ENCODE data around the gene COPS3. TPM values are rescaled to one million over a fixed set of nuclear protein-coding genes. Genes with fewer than 3 reads are reported as not detected.

Gene COPS3
- total RNA-seq, 1 donor from 2014 or later, result 107 TPM

- H3K27ac Mint-ChIP-seq (ENCODE audit: unreplicated experiment), result no peak overlapping the region
- no peaks in the 10 kb centered on the region for H3K9me3 Mint-ChIP-seq
- no peak for TF ChIP-seq CTCF (conservative IDR thresholded peaks at IDR 0.05)
- no peaks in the 10 kb centered on the region for H3K27me3 Mint-ChIP-seq (ENCODE audit: low read depth)
- no peaks in the 10 kb centered on the region for H3K4me1 Mint-ChIP-seq
- H3K4me3 Mint-ChIP-seq, result no peak overlapping the region
- H3K36me3 Mint-ChIP-seq (ENCODE audit: low read depth), result peaks cover 3% of the 10 kb centered on the region
- no peak for DNase-seq (ENCODE audit: low read depth, low spot score)
Measured at GRCh38 chr17:17229416-17230384, 51.3 kb downstream of the COPS3 start.

GRCh38 chr17:17228521-17229279 is 52.3 kb downstream of the COPS3 start:
- DNase-seq (ENCODE audit: low read depth, low spot score), result no peak
- H3K9me3 Mint-ChIP-seq, result no peaks in the 10 kb centered on the region
- no peak for TF ChIP-seq CTCF (conservative IDR thresholded peaks at IDR 0.05)
- H3K4me3 Mint-ChIP-seq, result no peak overlapping the region
- H3K4me1 Mint-ChIP-seq, result no peaks in the 10 kb centered on the region
- H3K36me3 Mint-ChIP-seq (ENCODE audit: low read depth), result peaks cover 3% of the 10 kb centered on the region
- H3K27ac Mint-ChIP-seq (ENCODE audit: unreplicated experiment), result peak overlapping the region; percentile 92
- no peaks in the 10 kb centered on the region for H3K27me3 Mint-ChIP-seq (ENCODE audit: low read depth)

GRCh38 chr17:17227608-17228520 is 53.2 kb downstream of the COPS3 start:
- Mint-ChIP-seq H3K36me3 (ENCODE audit: low read depth) (peaks cover 5% of the 10 kb centered on the region), H3K9me3 (no peaks in the 10 kb centered on the region), H3K4me3 (no peak overlapping the region), H3K4me1 (no peaks in the 10 kb centered on the region), H3K27ac (ENCODE audit: unreplicated experiment) (no peak overlapping the region), H3K27me3 (ENCODE audit: low read depth) (no peaks in the 10 kb centered on the region)
- TF ChIP-seq CTCF (conservative IDR thresholded peaks at IDR 0.05), result no peak
- no peak for DNase-seq (ENCODE audit: low read depth, low spot score)

GRCh38 chr17:17226451-17227265 is 54.4 kb downstream of the COPS3 start:
- Mint-ChIP-seq H3K27me3 (ENCODE audit: low read depth) (no peaks in the 10 kb centered on the region), H3K36me3 (ENCODE audit: low read depth) (peaks cover 5% of the 10 kb centered on the region), H3K4me3 (no peak overlapping the region), H3K4me1 (no peaks in the 10 kb centered on the region), H3K27ac (ENCODE audit: unreplicated experiment) (no peak overlapping the region), H3K9me3 (no peaks in the 10 kb centered on the region)
- no peak for DNase-seq (ENCODE audit: low read depth, low spot score)
- no peak for TF ChIP-seq CTCF (conservative IDR thresholded peaks at IDR 0.05)
